ENCODE measurements around the gene TAPBP.

GRCh38 chr6:33324125-33324524, 10.2 kb upstream of the TAPBP start:
- TF ChIP-seq CTCF (conservative IDR thresholded peaks at IDR 0.05; ENCODE audit: low read depth, low read length) (no peak), EZH2 (IDR thresholded peaks at IDR 0.05; ENCODE audit: low read length, unreplicated experiment) (no peak)
